Astrocyte (in vitro differentiated cells and primary cell): ENCODE data around the gene CACNB4. TPM values are rescaled to one million over a fixed set of nuclear protein-coding genes. Genes with fewer than 3 reads are reported as not detected.

Experiments used
- DNase-seq: peaks from one replicate; pipeline ENCODE4 v3.0.0-alpha.2; 2010; ENCODE audit warnings: low read depth
- FAIRE-seq: peaks from 2 replicates; lab custom pipeline; 2011; peaks lifted over from hg19 to GRCh38; lab: Jason Lieb, UNC
- H2AFZ ChIP-seq: 2 replicates; pipeline ENCODE4 v1.6.0; 2012; ENCODE audit warnings: low read depth, low read length, inconsistent platforms
- H3K27ac ChIP-seq: 2 replicates; pipeline ENCODE4 v1.5.1; 2011; ENCODE audit warnings: low read depth, low read length, inconsistent platforms
- H3K27me3 ChIP-seq: 2 replicates; pipeline ENCODE4 v1.6.0; 2011; ENCODE audit warnings: low read length, inconsistent platforms; ENCODE audit not compliant: insufficient read depth
- H3K36me3 ChIP-seq: 2 replicates; pipeline ENCODE4 v1.5.1; 2011; ENCODE audit warnings: low read length, inconsistent platforms; ENCODE audit not compliant: insufficient read depth
- H3K4me1 ChIP-seq: 2 replicates; pipeline ENCODE4 v1.5.1; 2011; ENCODE audit warnings: low read length, inconsistent platforms; ENCODE audit not compliant: insufficient read depth
- H3K4me2 ChIP-seq: 2 replicates; pipeline ENCODE4 v1.6.0; 2012; ENCODE audit warnings: low read length, inconsistent platforms
- H3K4me3 ChIP-seq: 2 replicates; pipeline ENCODE4 v1.5.1; 2011; ENCODE audit warnings: low read depth, mild to moderate bottlenecking, low read length, inconsistent platforms; ENCODE audit not compliant: insufficient read depth
- H3K79me2 ChIP-seq: 2 replicates; pipeline ENCODE4 v1.6.0; 2012; ENCODE audit warnings: mild to moderate bottlenecking, low read length, inconsistent platforms; ENCODE audit not compliant: insufficient read depth
- H3K9ac ChIP-seq: 2 replicates; pipeline ENCODE4 v1.6.0; 2012; ENCODE audit warnings: mild to moderate bottlenecking, low read length, inconsistent platforms
- H3K9me3 ChIP-seq: 2 replicates; pipeline ENCODE4 v1.5.1; 2012; ENCODE audit warnings: low read depth, mild to moderate bottlenecking, low read length, inconsistent platforms; ENCODE audit not compliant: insufficient read depth
- H4K20me1 ChIP-seq: 2 replicates; pipeline ENCODE4 v1.6.0; 2012; ENCODE audit warnings: low read length, inconsistent platforms; ENCODE audit not compliant: insufficient read depth
- H3K27ac Mint-ChIP-seq: one replicate; pipeline ENCODE4 v1.8.0; 2021; ENCODE audit warnings: mild to moderate bottlenecking, mixed read lengths; ENCODE audit not compliant: unreplicated experiment
- H3K27me3 Mint-ChIP-seq: one replicate; pipeline ENCODE4 v1.8.0; 2021; ENCODE audit warnings: low read depth, mixed read lengths; ENCODE audit not compliant: unreplicated experiment
- H3K36me3 Mint-ChIP-seq: one replicate; pipeline ENCODE4 v1.8.0; 2021; ENCODE audit warnings: low read depth, mixed read lengths; ENCODE audit not compliant: unreplicated experiment
- H3K4me1 Mint-ChIP-seq: one replicate; pipeline ENCODE4 v1.8.0; 2021; ENCODE audit warnings: low read depth, mixed read lengths; ENCODE audit not compliant: unreplicated experiment
- H3K4me3 Mint-ChIP-seq: one replicate; pipeline ENCODE4 v1.8.0; 2021; ENCODE audit warnings: mild to moderate bottlenecking, moderate library complexity, mixed read lengths; ENCODE audit not compliant: unreplicated experiment
- H3K9me3 Mint-ChIP-seq: one replicate; pipeline ENCODE4 v1.8.0; 2021; ENCODE audit warnings: mild to moderate bottlenecking, mixed read lengths; ENCODE audit not compliant: unreplicated experiment
- CTCF ChIP-seq: IDR thresholded peaks from 2 replicates; pipeline ENCODE4 v1.5.1; 2011; ENCODE audit warnings: low read depth, mild to moderate bottlenecking, inconsistent platforms, low read length, moderate library complexity; ENCODE audit not compliant: insufficient read depth
- EZH2 ChIP-seq: IDR thresholded peaks from 2 replicates; pipeline ENCODE4 v1.6.1; 2012; ENCODE audit warnings: mild to moderate bottlenecking, low read length, inconsistent platforms; ENCODE audit not compliant: insufficient read depth
- total RNA-seq: library from RNA; stranded (reverse); gene quantifications from 2 replicates; pipeline ENCODE4 v1.2.1, GENCODE V29; 2021

CACNB4 gene
- total RNA-seq, 1 donor from 2014 or later = 1.8 TPM

DNA sequence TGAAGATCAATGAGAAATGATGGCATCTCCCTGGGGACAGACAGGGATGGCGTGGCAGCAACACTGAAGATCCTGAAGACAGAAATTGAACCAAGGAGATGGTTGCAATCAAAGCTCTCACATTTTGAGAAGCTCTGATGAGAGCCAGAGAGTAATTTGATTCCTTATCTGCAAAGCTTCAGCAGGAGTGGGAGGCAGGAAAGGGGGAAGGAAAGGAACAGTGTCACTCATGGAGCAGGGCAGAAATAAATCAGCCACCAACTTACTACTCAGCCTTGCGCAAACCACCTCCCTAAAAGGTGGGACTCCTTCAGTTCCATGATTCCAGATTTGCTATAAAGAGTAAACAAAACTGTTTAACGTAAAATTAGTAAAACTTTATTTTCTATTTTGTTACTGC is 119.2 kb downstream of the CACNB4 start:
- FAIRE-seq = no peak
- H3K4me3 Mint-ChIP-seq = no peak overlapping the region
- H3K4me1 Mint-ChIP-seq = peaks cover 4% of the 10 kb centered on the region

DNA sequence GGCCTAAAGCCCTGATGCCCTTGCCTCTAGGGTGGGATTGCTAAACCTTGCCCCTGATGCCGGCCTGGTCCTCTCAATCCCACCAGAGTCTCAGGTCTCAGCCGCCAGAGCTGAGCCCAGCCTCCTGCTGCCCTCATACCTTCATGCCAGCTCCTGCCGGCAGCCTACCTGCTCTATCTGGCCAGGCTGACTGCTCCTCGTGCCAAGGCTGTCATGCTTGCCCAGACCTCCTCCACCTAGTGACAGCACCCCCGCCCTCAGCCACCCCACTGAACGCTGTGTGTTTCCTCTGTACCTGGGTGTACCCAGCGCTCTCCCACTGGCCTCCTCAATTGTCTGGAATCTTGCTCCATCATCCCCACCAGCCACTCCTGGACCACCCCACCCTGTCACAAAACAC is 120.1 kb downstream of the CACNB4 start:
- H3K9me3 ChIP-seq = no peaks in the 10 kb centered on the region
- TF ChIP-seq CTCF (no peak), EZH2 (no peak)
- H3K4me1 ChIP-seq = no peaks in the 10 kb centered on the region
- no peaks in the 10 kb centered on the region for H3K27me3 ChIP-seq
- Mint-ChIP-seq H3K27ac (no peak overlapping the region), H3K4me1 (peaks cover 8% of the 10 kb centered on the region), H3K36me3 (peaks cover 2% of the 10 kb centered on the region), H3K4me3 (no peak overlapping the region), H3K9me3 (peaks cover 4% of the 10 kb centered on the region), H3K27me3 (peaks cover 3% of the 10 kb centered on the region)
- FAIRE-seq = no peak
- no peak overlapping the region for H3K27ac ChIP-seq
- no peaks in the 10 kb centered on the region for H3K79me2 ChIP-seq
- no peak overlapping the region for H2AFZ ChIP-seq
- DNase-seq = no peak
- no peak overlapping the region for H3K4me3 ChIP-seq
- H3K9ac ChIP-seq = no peak overlapping the region
- no peaks in the 10 kb centered on the region for H4K20me1 ChIP-seq
- H3K4me2 ChIP-seq = no peak overlapping the region
- no peaks in the 10 kb centered on the region for H3K36me3 ChIP-seq

More for the DNA sequence above, 119.2 kb downstream of the CACNB4 start:
- Histone ChIP-seq H3K4me2 (no peak overlapping the region), H3K79me2 (no peaks in the 10 kb centered on the region), H3K9ac (no peak overlapping the region), H3K36me3 (no peaks in the 10 kb centered on the region), H3K27me3 (no peaks in the 10 kb centered on the region), H3K9me3 (no peaks in the 10 kb centered on the region), H3K4me1 (no peaks in the 10 kb centered on the region), H3K4me3 (no peak overlapping the region), H2AFZ (no peak overlapping the region), H4K20me1 (no peaks in the 10 kb centered on the region), H3K27ac (no peak overlapping the region)
- no peak for DNase-seq
- H3K27ac Mint-ChIP-seq = no peak overlapping the region
- H3K27me3 Mint-ChIP-seq = peaks cover 3% of the 10 kb centered on the region
- TF ChIP-seq EZH2 (no peak), CTCF (no peak)
- H3K9me3 Mint-ChIP-seq = peaks cover 4% of the 10 kb centered on the region
- peaks cover 2% of the 10 kb centered on the region for H3K36me3 Mint-ChIP-seq

GRCh38 chr2:151977631-151978030 is 121.2 kb downstream of the CACNB4 start:
- H3K27ac Mint-ChIP-seq = no peak overlapping the region
- Histone ChIP-seq H3K9me3 (no peaks in the 10 kb centered on the region), H3K4me3 (no peak overlapping the region), H3K9ac (no peak overlapping the region), H3K27ac (no peak overlapping the region), H3K4me2 (no peak overlapping the region), H3K79me2 (no peaks in the 10 kb centered on the region), H4K20me1 (no peaks in the 10 kb centered on the region), H2AFZ (no peak overlapping the region), H3K36me3 (no peaks in the 10 kb centered on the region), H3K4me1 (no peaks in the 10 kb centered on the region), H3K27me3 (no peaks in the 10 kb centered on the region)
- peaks cover 3% of the 10 kb centered on the region for H3K27me3 Mint-ChIP-seq
- H3K4me3 Mint-ChIP-seq = no peak overlapping the region
- FAIRE-seq (no peak), DNase-seq (no peak)
- H3K36me3 Mint-ChIP-seq = peaks cover 2% of the 10 kb centered on the region
- no peak for TF ChIP-seq EZH2
- no peak for TF ChIP-seq CTCF
- peaks cover 4% of the 10 kb centered on the region for H3K9me3 Mint-ChIP-seq
- peaks cover 14% of the 10 kb centered on the region for H3K4me1 Mint-ChIP-seq
